ENCODE data around the gene NETO2. TPM values are rescaled to one million over a fixed set of nuclear protein-coding genes. Genes with fewer than 3 reads are reported as not detected.

NETO2 gene
- total RNA-seq, 1 experiment from 2014 or later, result 10.3 TPM

GRCh38 chr16:47136099-47136842 is 7.5 kb downstream of the NETO2 start:
- H2AFZ ChIP-seq (ENCODE audit: low read depth, low read length, poor library complexity, severe bottlenecking), result peak overlapping the region; percentile 72
- H3K27ac ChIP-seq (ENCODE audit: low read depth, low read length), result no peak overlapping the region
- ATAC-seq, result peak; percentile 37
- no peak overlapping the region for H3K9ac ChIP-seq (ENCODE audit: low read length)
- CTCF ChIA-PET, result interaction anchor here (1.0 to 1.2 kb wide), 2 partner anchors 977 to 1028 kb away, joined by 3 to 4 read pairs; no protein-coding TSS in a partner anchor
- H3K4me3 ChIP-seq (replicated peaks in 1 of 2; ENCODE audit: low read depth in 1 of 2, low read length in 2 of 2), result no peak overlapping the region
- no peaks in the 10 kb centered on the region for H4K20me1 ChIP-seq (ENCODE audit: insufficient read depth)
- peaks cover 17 to 42% of the 10 kb centered on the region in 2 experiments; a peak in 3 of 4 replicates for H3K4me1 ChIP-seq (ENCODE audit: control insufficient read depth in 1 of 2, insufficient read depth in 2 of 2, low read length in 2 of 2)
- RAD21 ChIA-PET (ENCODE audit: low non-redundant PET in 1 of 2, low total read pairs in 2 of 2, uncharacterized antibody in 2 of 2, unreplicated experiment in 2 of 2), result no interaction called here
- no TSS peak for BruUV-seq (replicated peaks)
- peak overlapping the region; percentile 36; the same call in 1 of the 2 replicates for H3K4me2 ChIP-seq (ENCODE audit: low read length)
- no peaks in the 10 kb centered on the region for H3K27me3 ChIP-seq (ENCODE audit: insufficient read depth, low read length)
- intact Hi-C loops (cut with micrococcal nuclease), result loop anchor here (5.0 kb wide), 2 partner anchors 99 to 1476 kb away; partner anchors contain the start of gene N4BP1
- no peaks in the 10 kb centered on the region for H3K9me2 ChIP-seq (ENCODE audit: insufficient read depth)
- TF ChIP-seq MAX (IDR thresholded peaks at IDR 0.05), result no peak
- no peak for TF ChIP-seq EZH2 (IDR thresholded peaks at IDR 0.05)
- TF ChIP-seq RAD21 (IDR thresholded peaks at IDR 0.05; ENCODE audit: low read depth), result no peak
- TF ChIP-seq TCF7L2 (IDR thresholded peaks at IDR 0.05; ENCODE audit: borderline replicate concordance, extremely low read depth, insufficient read depth, insufficient read length), result no peak
- TF ChIP-seq CBX3 (IDR thresholded peaks at IDR 0.05; ENCODE audit: low read depth), result no peak
- TF ChIP-seq JUND (IDR thresholded peaks at IDR 0.05), result 0 out of 2 replicates have a peak, but pooled peaks have one; percentile 9
- no peak for TF ChIP-seq ZBTB33 (IDR thresholded peaks at IDR 0.05; ENCODE audit: extremely low read depth, insufficient replicate concordance, low read length)
- no peak for TF ChIP-seq POLR2A (IDR thresholded peaks at IDR 0.05; ENCODE audit: borderline replicate concordance, extremely low read depth, insufficient read depth, insufficient read length)
- TF ChIP-seq ATF3 (IDR thresholded peaks at IDR 0.05), result no peak
- TF ChIP-seq EZH2phosphoT487 (IDR thresholded peaks at IDR 0.05; ENCODE audit: borderline replicate concordance), result no peak
- TF ChIP-seq POLR2AphosphoS5 (IDR thresholded peaks at IDR 0.05; ENCODE audit: low read depth, low read length), result no peak
- TF ChIP-seq SIN3A (IDR thresholded peaks at IDR 0.05; ENCODE audit: low read depth), result no peak
- no peak for TF ChIP-seq EGR1 (IDR thresholded peaks at IDR 0.05; ENCODE audit: low read depth)
- TF ChIP-seq YY1 (IDR thresholded peaks at IDR 0.05; ENCODE audit: extremely low read depth, insufficient replicate concordance, low read depth, low read length), result no peak
- peak; percentile 34; the same call in 1 of the 2 replicates for TF ChIP-seq FOSL1 (IDR thresholded peaks at IDR 0.05; ENCODE audit: low read depth)
- H3K79me2 ChIP-seq (ENCODE audit: insufficient read depth, low read length), result 0 out of 2 replicates have a peak, but pooled peaks cover 3% of the 10 kb centered on the region
- no peaks in the 10 kb centered on the region for H3K36me3 ChIP-seq (ENCODE audit: control insufficient read depth in 1 of 2, insufficient read depth in 2 of 2, low read length in 2 of 2)
- POLR2A ChIA-PET, result no interaction called here
- no peaks in the 10 kb centered on the region for H3K9me3 ChIP-seq (ENCODE audit: control insufficient read depth in 1 of 2, insufficient read depth in 1 of 2, low read depth in 1 of 2, low read length in 2 of 2)
- DNase-seq (ENCODE audit: low read depth, low spot score), result peak; percentile 21

Measured in HCT116 (cell line).